SK-N-SH (cell line): ENCODE measurements around the gene WDR87. TPM values are rescaled to one million over a fixed set of nuclear protein-coding genes. Genes with fewer than 3 reads are reported as not detected.

Source experiments
- CTCF ChIA-PET: fragments of 300-600, 350-600 bp; formaldehyde crosslinking; extraction: SDS; loops from one replicate; lab custom pipeline; 2021; lab: Yijun Ruan, JAX
- POLR2A ChIA-PET: fragments of 350-600 bp; sonication (Branson Sonifier 250); formaldehyde crosslinking; extraction: SDS; loops from one replicate; lab custom pipeline; 2020; ENCODE audit warnings: antibody characterized with exemption, inconsistent platforms; lab: Yijun Ruan, JAX
- DNase-seq: peaks from one replicate; pipeline ENCODE4 v3.0.0; 2012
- H2AFZ ChIP-seq: fragments of 200-600 bp; sonication (generic); 2 replicates; pipeline ENCODE4 v1.8.1; 2016; ENCODE audit warnings: antibody characterized with exemption, mild to moderate bottlenecking, low read depth
- H3F3A ChIP-seq: fragments of 200-600 bp; sonication (generic); replicated peaks from 2 replicates; pipeline ENCODE3; 2016; ENCODE audit warnings: antibody characterized with exemption, mild to moderate bottlenecking; ENCODE audit not compliant: insufficient read depth
- H3K27ac ChIP-seq, 2 experiments: fragments of 200-500 bp in 1 of 2; fragments of 200-600 bp in 1 of 2; sonication (Bioruptor generic) in 1 of 2; sonication (generic), shearing (Covaris generic) in 1 of 2; 2 replicates each; pipeline versions ENCODE4 v1.5.1 to v1.6.1; 2014 to 2016; ENCODE audit warnings: low read depth in 2 of 2, inconsistent platforms in 1 of 2, low read length in 1 of 2, mild to moderate bottlenecking in 1 of 2, mixed read lengths in 1 of 2
- H3K27me3 ChIP-seq: fragments of 200-600 bp; sonication (generic), shearing (Covaris generic); 2 replicates; pipeline ENCODE4 v1.6.1; 2016; ENCODE audit warnings: mixed run types; ENCODE audit not compliant: insufficient read depth
- H3K36me3 ChIP-seq, 2 experiments: fragments of 200-500 bp in 1 of 2; fragments of 200-600 bp in 1 of 2; sonication (Bioruptor generic) in 1 of 2; sonication (generic) in 1 of 2; replicated peaks in 1 of 2; 2 replicates each; pipeline versions ENCODE3 to v1.5.1; 2014 to 2016; ENCODE audit warnings: low read length in 1 of 2, mild to moderate bottlenecking in 1 of 2; ENCODE audit not compliant: insufficient read depth in 2 of 2, control insufficient read depth in 1 of 2
- H3K4me1 ChIP-seq, 2 experiments: fragments of 200-500 bp in 1 of 2; fragments of 200-600 bp in 1 of 2; sonication (Bioruptor generic) in 1 of 2; sonication (generic), shearing (Covaris generic) in 1 of 2; 2 replicates each; pipeline versions ENCODE4 v1.5.1 to v1.6.1; 2014 to 2016; ENCODE audit warnings: low read depth in 1 of 2, low read length in 1 of 2, mixed run types in 1 of 2; ENCODE audit not compliant: insufficient read depth in 2 of 2, control insufficient read depth in 1 of 2
- H3K4me2 ChIP-seq: fragments of 200-600 bp; sonication (generic), shearing (Covaris generic); 2 replicates; pipeline ENCODE4 v1.6.1; 2017; ENCODE audit warnings: mixed run types
- H3K4me3 ChIP-seq, 2 experiments: fragments of 200-500 bp in 1 of 2; fragments of 200-600 bp in 1 of 2; sonication (Bioruptor generic) in 1 of 2; sonication (generic), shearing (Covaris generic) in 1 of 2; 2 replicates each; pipeline versions ENCODE4 v1.5.1 to v1.8.1; 2014 to 2016; ENCODE audit warnings: low read depth in 2 of 2, inconsistent platforms in 1 of 2, low read length in 1 of 2, mild to moderate bottlenecking in 1 of 2, mixed read lengths in 1 of 2, moderate library complexity in 1 of 2
- H3K79me2 ChIP-seq: fragments of 200-600 bp; sonication (generic); 2 replicates; pipeline ENCODE4 v1.8.1; 2017; ENCODE audit warnings: mild to moderate bottlenecking; ENCODE audit not compliant: insufficient read depth
- H3K9ac ChIP-seq: fragments of 200-600 bp; sonication (generic); 2 replicates; pipeline ENCODE4 v1.6.1; 2017; ENCODE audit warnings: mixed run types
- H3K9me2 ChIP-seq: fragments of 200-600 bp; sonication (generic); 2 replicates; pipeline ENCODE4 v1.6.1; 2017; ENCODE audit warnings: mixed run types
- H3K9me3 ChIP-seq: fragments of 200-600 bp; sonication (generic); 2 replicates; pipeline ENCODE4 v1.6.1; 2017; ENCODE audit warnings: mixed run types, mild to moderate bottlenecking, moderate library complexity
- H4K20me1 ChIP-seq: fragments of 200-600 bp; sonication (generic); 2 replicates; pipeline ENCODE4 v1.6.1; 2017; ENCODE audit warnings: mild to moderate bottlenecking, mixed run types; ENCODE audit not compliant: insufficient read depth
- ELF1 ChIP-seq: IDR thresholded peaks from 2 replicates; pipeline ENCODE4 v1.4.0; 2012
- EZH2phosphoT487 ChIP-seq: fragments of 200-600 bp; sonication (generic); IDR thresholded peaks from 2 replicates; pipeline ENCODE4 v1.6.1; 2017; ENCODE audit warnings: low read depth, mixed run types, mild to moderate bottlenecking, antibody characterized with exemption, moderate library complexity, borderline replicate concordance
- FOXM1 ChIP-seq: IDR thresholded peaks from 2 replicates; pipeline ENCODE4 v1.4.0; 2012; ENCODE audit warnings: low read depth, mild to moderate bottlenecking
- GATA2 ChIP-seq: sonication (generic); formaldehyde crosslinking; IDR thresholded peaks from 2 replicates; pipeline ENCODE4 v1.5.0; 2020; ENCODE audit warnings: mild to moderate bottlenecking, missing genetic modification reagents
- JUND ChIP-seq: IDR thresholded peaks from 2 replicates; pipeline ENCODE4 v1.4.0; 2012
- MEF2A ChIP-seq: IDR thresholded peaks from 2 replicates; pipeline ENCODE4 v1.4.0; 2012; ENCODE audit warnings: low read depth, borderline replicate concordance
- NFIC ChIP-seq: IDR thresholded peaks from 2 replicates; pipeline ENCODE4 v1.4.0; 2012; ENCODE audit warnings: borderline replicate concordance
- NRF1 ChIP-seq: IDR thresholded peaks from 2 replicates; pipeline ENCODE4 v1.6.1; 2012; ENCODE audit warnings: low read depth, mild to moderate bottlenecking, low read length
- RFX5 ChIP-seq: IDR thresholded peaks from 2 replicates; pipeline ENCODE4 v1.6.1; 2012; ENCODE audit warnings: mild to moderate bottlenecking, improper control_type of control experiment, low read length
- RXRA ChIP-seq: IDR thresholded peaks from 2 replicates; pipeline ENCODE4 v1.4.0; 2012; ENCODE audit warnings: low read depth, mild to moderate bottlenecking, borderline replicate concordance
- SMC3 ChIP-seq: IDR thresholded peaks from 2 replicates; pipeline ENCODE4 v1.6.1; 2012; ENCODE audit warnings: low read depth, low read length, improper control_type of control experiment
- TAF1 ChIP-seq: IDR thresholded peaks from 2 replicates; pipeline ENCODE4 v1.6.1; 2012; ENCODE audit warnings: low read depth, mild to moderate bottlenecking, low read length, moderate library complexity, borderline replicate concordance
- TEAD4 ChIP-seq: IDR thresholded peaks from 2 replicates; pipeline ENCODE4 v1.4.0; 2012; ENCODE audit warnings: mild to moderate bottlenecking, borderline replicate concordance; ENCODE audit not compliant: insufficient read depth
- USF2 ChIP-seq: fragments of 150-350 bp; IDR thresholded peaks from 2 replicates; pipeline ENCODE4 v1.6.1; 2017; ENCODE audit warnings: antibody characterized with exemption, low read length, low read depth, borderline replicate concordance
- YY1 ChIP-seq: IDR thresholded peaks from 2 replicates; pipeline ENCODE4 v1.4.0; 2012; ENCODE audit warnings: low read depth, mild to moderate bottlenecking
- WGBS: methylation state at CpG from one replicate; pipeline ENCODE4 v1.1.6; 2017; ENCODE audit warnings: low lambda C conversion rate; 5-methylcytosine and 5-hydroxymethylcytosine counted together
- polyA plus RNA-seq, 3 experiments: library from polyadenylated mRNA; depleted of rRNA; stranded (reverse); fragments of >200 nt; gene quantifications; 2 replicates each; pipeline ENCODE4 v1.2.3, GENCODE V29; 2012
- TF ChIP-seq, protein P1 (sequence below): IDR thresholded peaks from 2 replicates; pipeline ENCODE4 v1.4.0; 2012; ENCODE audit warnings: low read depth, borderline replicate concordance
- TF ChIP-seq, protein P2 (sequence below): IDR thresholded peaks from 2 replicates; pipeline ENCODE4 v1.4.0; 2012; ENCODE audit warnings: low read depth, borderline replicate concordance

WDR87 gene
- polyA plus RNA-seq, 1 of the 3 experiments (the other 2 are of a cell fraction): not detected

DNA sequence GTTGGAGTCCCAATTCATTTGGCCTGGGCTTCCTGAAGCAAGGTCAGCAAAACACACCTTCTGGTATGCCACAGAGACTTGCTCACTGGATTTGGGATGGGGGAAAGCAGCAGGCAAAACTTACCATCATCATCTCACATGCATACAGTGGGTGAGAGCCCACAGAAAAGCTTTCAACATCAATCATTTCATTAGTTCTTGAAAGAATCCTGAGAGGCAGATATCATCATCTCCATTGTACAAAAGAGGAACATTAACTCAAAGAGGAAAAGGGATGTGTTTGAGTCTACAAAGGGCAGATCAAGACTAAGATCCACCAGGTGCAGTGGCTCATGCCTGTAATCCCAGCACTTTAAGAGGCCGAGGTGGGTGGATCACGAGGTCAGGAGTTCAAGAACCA, 6.4 kb downstream of the WDR87 start:
- no peak for DNase-seq
- Histone ChIP-seq H4K20me1 (no peaks in the 10 kb centered on the region), H3K9me3 (no peaks in the 10 kb centered on the region), H3K9ac (no peak overlapping the region), H3K4me2 (no peak overlapping the region), H2AFZ (0 out of 2 replicates have a peak overlapping the region, but pooled peaks have one; percentile 14), H3K9me2 (no peaks in the 10 kb centered on the region), H3K4me3 (no peak overlapping the region), H3K27ac (no peak overlapping the region), H3K79me2 (no peaks in the 10 kb centered on the region), H3F3A (no peaks in the 10 kb centered on the region), H3K4me1 (no peaks in the 10 kb centered on the region), H3K36me3 (no peaks in the 10 kb centered on the region), H3K27me3 (no peaks in the 10 kb centered on the region)
- 75% methylated on average over 2 of the region's 2 CpGs for WGBS
- ChIA-PET POLR2A (interaction anchor here (0.7 kb wide), 1 partner anchor 430 kb away, joined by 3 read pairs; no protein-coding TSS in a partner anchor), CTCF (interaction anchor here (1.1 to 2.9 kb wide), 7 partner anchors 104 to 1032 kb away, joined by 3 to 12 read pairs (median 4); no protein-coding TSS in a partner anchor)
- TF ChIP-seq EZH2phosphoT487 (no peak), YY1 (no peak), FOXM1 (no peak), JUND (no peak)

DNA sequence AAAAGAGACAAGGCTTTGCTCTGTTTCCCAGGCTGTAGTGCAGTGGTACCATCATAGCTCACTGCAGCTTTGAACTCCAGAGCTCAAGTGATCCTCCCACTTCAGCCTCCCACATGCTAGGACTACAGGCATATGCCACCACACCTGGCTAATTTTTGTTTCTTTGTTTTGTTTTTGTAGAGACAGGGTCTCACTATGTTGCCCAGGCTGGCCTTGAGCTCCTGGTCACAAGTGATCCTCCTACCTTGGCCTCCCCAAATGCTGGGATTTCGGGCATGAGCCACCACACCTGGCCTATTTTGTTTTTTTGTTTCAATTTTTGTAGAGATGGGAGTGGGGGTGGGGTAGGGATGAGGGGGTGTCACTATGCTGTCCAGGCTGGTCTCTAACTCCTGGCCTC, 6.9 kb downstream of the WDR87 start:
- H3K4me2 ChIP-seq: no peak overlapping the region
- H3K79me2 ChIP-seq: no peaks in the 10 kb centered on the region
- no peak for TF ChIP-seq USF2
- TF ChIP-seq, protein P1, sequence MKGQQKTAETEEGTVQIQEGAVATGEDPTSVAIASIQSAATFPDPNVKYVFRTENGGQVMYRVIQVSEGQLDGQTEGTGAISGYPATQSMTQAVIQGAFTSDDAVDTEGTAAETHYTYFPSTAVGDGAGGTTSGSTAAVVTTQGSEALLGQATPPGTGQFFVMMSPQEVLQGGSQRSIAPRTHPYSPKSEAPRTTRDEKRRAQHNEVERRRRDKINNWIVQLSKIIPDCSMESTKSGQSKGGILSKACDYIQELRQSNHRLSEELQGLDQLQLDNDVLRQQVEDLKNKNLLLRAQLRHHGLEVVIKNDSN: no peak
- no peaks in the 10 kb centered on the region for H3K9me3 ChIP-seq
- no peak overlapping the region for H3K9ac ChIP-seq
- no peak overlapping the region for H3K4me3 ChIP-seq
- DNase-seq: no peak
- H3K27ac ChIP-seq: no peak overlapping the region
- H3K27me3 ChIP-seq: no peaks in the 10 kb centered on the region
- H2AFZ ChIP-seq: no peak overlapping the region
- no peaks in the 10 kb centered on the region for H3K9me2 ChIP-seq
- ChIA-PET CTCF (interaction anchor here (0.6 to 2.9 kb wide), 17 partner anchors 68 to 1033 kb away, joined by 3 to 12 read pairs (median 4); partner anchors contain the start of genes PPP1R14A and ZNF607), POLR2A (no interaction called here)
- WGBS: 14% methylated on average over 1 of the region's 1 CpG
- H3K36me3 ChIP-seq: no peaks in the 10 kb centered on the region
- no peaks in the 10 kb centered on the region for H4K20me1 ChIP-seq
- no peaks in the 10 kb centered on the region for H3F3A ChIP-seq
- H3K4me1 ChIP-seq: no peaks in the 10 kb centered on the region

DNA sequence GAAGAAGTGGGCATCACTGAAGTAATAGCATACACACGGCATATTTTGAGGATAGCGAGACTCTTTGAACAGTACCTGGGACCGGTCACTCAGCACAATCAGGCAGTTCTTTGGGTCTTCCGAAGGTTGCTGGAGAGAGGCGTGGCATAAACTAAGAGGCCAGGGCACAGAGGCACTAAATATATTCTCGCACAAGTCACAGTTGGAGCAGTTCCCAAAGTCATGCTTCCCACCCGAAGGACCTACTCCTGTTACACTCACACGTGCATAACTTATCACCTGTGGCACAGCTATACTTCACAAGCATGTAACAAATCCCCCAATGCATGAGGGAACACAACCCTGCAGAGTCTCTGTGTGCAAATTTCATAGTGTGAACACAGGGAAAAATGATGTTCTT, 10.2 kb downstream of the WDR87 start:
- no peaks in the 10 kb centered on the region for H4K20me1 ChIP-seq
- no peaks in the 10 kb centered on the region for H3K79me2 ChIP-seq
- no peaks in the 10 kb centered on the region for H3F3A ChIP-seq
- H3K36me3 ChIP-seq: no peaks in the 10 kb centered on the region
- H2AFZ ChIP-seq: no peak overlapping the region
- WGBS: 71% methylated on average over 8 of the region's 8 CpGs
- no peaks in the 10 kb centered on the region for H3K9me3 ChIP-seq
- H3K27me3 ChIP-seq: peaks cover 4% of the 10 kb centered on the region; the same call in 1 of the 2 replicates
- no peak overlapping the region for H3K9ac ChIP-seq
- no peaks in the 10 kb centered on the region for H3K4me1 ChIP-seq
- H3K27ac ChIP-seq: no peak overlapping the region
- H3K4me2 ChIP-seq: no peak overlapping the region
- POLR2A ChIA-PET: no interaction called here
- DNase-seq: no peak
- CTCF ChIA-PET: interaction anchor here (1.2 to 1.5 kb wide), 2 partner anchors 9 to 440 kb away, joined by 3 to 4 read pairs; partner anchors contain the start of gene CATSPERG
- TF ChIP-seq GATA2 (CRISPR knock-in tag): no peak
- TF ChIP-seq, protein P1: no peak
- no peak for TF ChIP-seq MEF2A
- TF ChIP-seq TAF1: no peak
- no peak for TF ChIP-seq RFX5
- TF ChIP-seq TEAD4: no peak
- no peak for TF ChIP-seq NFIC
- no peak for TF ChIP-seq ELF1
- TF ChIP-seq RXRA: no peak
- TF ChIP-seq FOXM1: no peak
- no peak for TF ChIP-seq SMC3
- TF ChIP-seq, protein P2, sequence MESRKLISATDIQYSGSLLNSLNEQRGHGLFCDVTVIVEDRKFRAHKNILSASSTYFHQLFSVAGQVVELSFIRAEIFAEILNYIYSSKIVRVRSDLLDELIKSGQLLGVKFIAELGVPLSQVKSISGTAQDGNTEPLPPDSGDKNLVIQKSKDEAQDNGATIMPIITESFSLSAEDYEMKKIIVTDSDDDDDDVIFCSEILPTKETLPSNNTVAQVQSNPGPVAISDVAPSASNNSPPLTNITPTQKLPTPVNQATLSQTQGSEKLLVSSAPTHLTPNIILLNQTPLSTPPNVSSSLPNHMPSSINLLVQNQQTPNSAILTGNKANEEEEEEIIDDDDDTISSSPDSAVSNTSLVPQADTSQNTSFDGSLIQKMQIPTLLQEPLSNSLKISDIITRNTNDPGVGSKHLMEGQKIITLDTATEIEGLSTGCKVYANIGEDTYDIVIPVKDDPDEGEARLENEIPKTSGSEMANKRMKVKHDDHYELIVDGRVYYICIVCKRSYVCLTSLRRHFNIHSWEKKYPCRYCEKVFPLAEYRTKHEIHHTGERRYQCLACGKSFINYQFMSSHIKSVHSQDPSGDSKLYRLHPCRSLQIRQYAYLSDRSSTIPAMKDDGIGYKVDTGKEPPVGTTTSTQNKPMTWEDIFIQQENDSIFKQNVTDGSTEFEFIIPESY: no peak
- no peak for TF ChIP-seq NRF1
- no peaks in the 10 kb centered on the region for H3K9me2 ChIP-seq
- H3K4me3 ChIP-seq: no peak overlapping the region
